Immature natural killer cell (primary cell): ENCODE data around the gene EOLA1. TPM values are rescaled to one million over a fixed set of nuclear protein-coding genes. Genes with fewer than 3 reads are reported as not detected.
A peak's percentile ranks its signal among the peaks of the same experiment; 100 is the strongest.
"Not testable (repeated sequence)": the region's sequence is repeated elsewhere in the genome, so short reads cannot be mapped to it uniquely, and the experiment has no call there.

ENCODE experiments used
- DNase-seq, 3 donors: peaks; one replicate each; pipeline ENCODE4 v3.0.0; 2022; ENCODE audit warnings: mixed read lengths in 1 of 3
- H3K27ac Mint-ChIP-seq, 6 donors: one replicate each; pipeline ENCODE4 v1.8.0; 2020; ENCODE audit warnings: mixed read lengths in 6 of 6, mild to moderate bottlenecking in 5 of 6, inconsistent platforms in 4 of 6, moderate library complexity in 3 of 6
- H3K27me3 Mint-ChIP-seq, 3 donors: one replicate each; pipeline ENCODE4 v1.8.0; 2020 to 2021; ENCODE audit warnings: low read depth in 3 of 3, mild to moderate bottlenecking in 3 of 3, mixed read lengths in 3 of 3, moderate library complexity in 3 of 3, inconsistent platforms in 1 of 3
- H3K36me3 Mint-ChIP-seq, 3 donors: one replicate each; pipeline ENCODE4 v1.8.0; 2020; ENCODE audit warnings: mixed read lengths in 3 of 3, inconsistent platforms in 2 of 3, mild to moderate bottlenecking in 2 of 3
- H3K4me1 Mint-ChIP-seq, 2 donors: one replicate each; pipeline ENCODE4 v1.8.0; 2020; ENCODE audit warnings: inconsistent platforms in 2 of 2, mild to moderate bottlenecking in 2 of 2, mixed read lengths in 2 of 2, moderate library complexity in 1 of 2
- H3K4me3 Mint-ChIP-seq, 5 donors: one replicate each; pipeline ENCODE4 v1.8.0; 2020; ENCODE audit warnings: mild to moderate bottlenecking in 5 of 5, mixed read lengths in 5 of 5, inconsistent platforms in 3 of 5, moderate library complexity in 3 of 5
- H3K9me3 Mint-ChIP-seq, 6 donors: one replicate each; pipeline ENCODE4 v1.8.0; 2020; ENCODE audit warnings: mild to moderate bottlenecking in 6 of 6, mixed read lengths in 6 of 6, inconsistent platforms in 4 of 6, moderate library complexity in 3 of 6
- polyA plus RNA-seq, 3 donors: library from polyadenylated mRNA; unstranded; fragments of 300-500 nt; fragmentation: Illumina TruSeq; gene quantifications; one replicate each; pipeline ENCODE4 v1.2.3, GENCODE V29; 2021

Gene EOLA1
- polyA plus RNA-seq, 3 donors from 2014 or later, result 39.9 to 58.6 (median 45.7) TPM

- H3K4me1 Mint-ChIP-seq, result no peaks in the 10 kb centered on the region
- no peak overlapping the region for H3K4me3 Mint-ChIP-seq
- peaks cover 0 to 5% (median 3%) of the 10 kb centered on the region in 3 donors for H3K27me3 Mint-ChIP-seq
- no peak for DNase-seq
- no peaks in the 10 kb centered on the region for H3K36me3 Mint-ChIP-seq
- H3K9me3 Mint-ChIP-seq, result no peaks in the 10 kb centered on the region
- no peak overlapping the region for H3K27ac Mint-ChIP-seq
These were observed 27.0 kb downstream of the EOLA1 start for GRCh38 chrX:149567621-149568417.

GRCh38 chrX:149568701-149569296, 28.0 kb downstream of the EOLA1 start:
- Mint-ChIP-seq H3K9me3 (no peaks in the 10 kb centered on the region), H3K36me3 (no peaks in the 10 kb centered on the region), H3K27ac (no peak overlapping the region), H3K4me1 (no peaks in the 10 kb centered on the region), H3K4me3 (no peak overlapping the region), H3K27me3 (peaks cover 0 to 3% (median 3%) of the 10 kb centered on the region in 3 donors)
- no peak for DNase-seq

DNA sequence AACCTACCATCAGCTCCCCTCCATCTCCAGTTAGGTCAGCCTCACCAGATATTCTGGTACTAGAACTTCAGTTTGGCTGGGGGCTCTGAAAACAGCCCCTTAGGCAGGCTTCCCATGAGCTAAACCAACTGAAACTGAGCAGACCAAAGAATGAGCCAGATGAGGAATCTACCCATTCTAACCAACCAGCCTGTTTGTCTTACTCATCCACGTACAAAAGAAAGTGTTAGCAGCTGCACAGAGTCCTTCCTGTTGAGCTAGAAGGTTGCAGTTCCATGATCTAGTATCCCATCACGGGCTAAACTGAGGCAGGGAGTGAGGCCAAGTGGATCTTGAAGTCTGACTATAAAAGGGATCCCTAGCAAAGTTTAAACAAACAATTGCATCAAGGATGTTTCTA, 29.0 kb downstream of the EOLA1 start:
- no peak overlapping the region for H3K27ac Mint-ChIP-seq
- H3K27me3 Mint-ChIP-seq, result peaks cover 0 to 3% (median under 1%) of the 10 kb centered on the region in 3 donors
- no peak overlapping the region for H3K4me3 Mint-ChIP-seq
- H3K4me1 Mint-ChIP-seq, result no peaks in the 10 kb centered on the region
- no peak for DNase-seq
- H3K9me3 Mint-ChIP-seq, result no peaks in the 10 kb centered on the region
- no peaks in the 10 kb centered on the region for H3K36me3 Mint-ChIP-seq

DNA sequence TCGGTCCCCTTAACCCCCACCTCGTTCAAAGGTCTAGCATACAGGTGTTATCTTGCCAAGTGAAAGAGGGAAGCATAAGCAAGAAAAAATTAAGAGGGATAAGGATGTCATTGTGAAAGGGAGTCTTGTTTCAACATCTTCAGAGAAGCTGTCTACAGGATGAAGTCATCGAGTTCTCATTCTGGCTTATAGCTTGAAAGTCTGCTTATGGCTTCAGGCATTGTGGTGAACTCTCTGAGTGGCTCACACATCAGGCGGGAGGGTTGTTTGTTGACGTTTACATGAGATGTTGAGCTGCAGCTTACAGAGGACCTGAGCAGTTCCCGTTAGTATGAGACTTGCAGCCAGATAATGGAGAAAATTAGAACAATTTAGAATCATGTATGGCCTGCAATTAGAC, 29.9 kb downstream of the EOLA1 start:
- no peak overlapping the region for H3K4me3 Mint-ChIP-seq
- H3K36me3 Mint-ChIP-seq, result no peaks in the 10 kb centered on the region
- H3K27me3 Mint-ChIP-seq, result peaks cover 0 to 3% (median 0%) of the 10 kb centered on the region in 3 donors
- no peaks in the 10 kb centered on the region for H3K4me1 Mint-ChIP-seq
- H3K27ac Mint-ChIP-seq, result no peak overlapping the region
- H3K9me3 Mint-ChIP-seq, result no peaks in the 10 kb centered on the region
- no peak for DNase-seq

GRCh38 chrX:149571770-149572169, 31.0 kb downstream of the EOLA1 start:
- H3K27ac Mint-ChIP-seq, result no peak overlapping the region
- H3K9me3 Mint-ChIP-seq, result no peaks in the 10 kb centered on the region
- H3K4me3 Mint-ChIP-seq, result no peak overlapping the region
- no peaks in the 10 kb centered on the region for H3K36me3 Mint-ChIP-seq
- peaks cover 0 to 3% (median 0%) of the 10 kb centered on the region in 3 donors for H3K27me3 Mint-ChIP-seq
- no peak for DNase-seq
- H3K4me1 Mint-ChIP-seq, result no peaks in the 10 kb centered on the region

DNA sequence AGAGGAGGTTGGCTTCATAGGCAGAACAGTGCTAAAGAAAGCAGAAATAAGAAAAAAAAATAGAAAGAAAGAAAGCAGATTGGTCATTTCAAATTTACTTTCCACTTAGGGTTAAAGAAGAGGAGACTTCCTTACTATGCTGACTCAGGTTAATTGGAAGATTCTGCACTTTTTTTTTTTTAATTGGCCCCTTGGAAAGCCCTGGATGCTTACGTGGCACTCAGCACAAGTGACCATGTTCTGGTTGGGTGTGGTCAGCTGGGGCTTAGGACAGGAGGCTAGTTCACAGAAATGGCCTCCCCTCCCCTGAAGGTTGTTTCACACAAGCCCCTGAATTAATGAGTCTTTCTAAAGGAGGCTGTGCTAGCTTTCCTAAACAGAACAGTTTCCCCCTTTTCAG, 31.9 kb downstream of the EOLA1 start:
- Mint-ChIP-seq H3K36me3 (no peaks in the 10 kb centered on the region), H3K9me3 (no peaks in the 10 kb centered on the region), H3K4me1 (no peaks in the 10 kb centered on the region), H3K27me3 (peaks cover 0 to 3% (median 0%) of the 10 kb centered on the region in 3 donors), H3K4me3 (peak overlapping the region in 3 of 5 donors; percentile 24 to 54 (median 44)), H3K27ac (peak overlapping the region in 2 of 6 donors; percentile 74 to 81)
- no peak for DNase-seq

DNA sequence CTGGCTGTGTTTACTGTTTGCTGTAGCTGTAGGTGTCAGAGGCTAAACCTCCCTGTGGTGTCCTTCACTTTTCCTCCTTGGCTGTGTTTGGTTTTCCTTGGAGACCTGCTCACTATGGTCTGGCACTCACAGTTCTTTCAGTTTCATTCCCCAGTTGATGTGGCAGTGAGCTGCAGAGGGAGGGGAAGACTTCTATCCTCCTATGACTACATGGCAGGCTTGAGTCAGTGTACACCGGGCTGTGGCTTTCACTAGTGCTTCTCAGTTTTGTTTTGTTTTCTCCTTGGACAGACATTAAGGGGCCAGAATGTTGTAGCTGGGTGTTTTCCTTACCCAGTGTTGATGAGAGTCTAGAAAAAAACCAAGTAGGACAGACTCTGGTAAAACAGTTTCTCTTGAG, 32.6 kb downstream of the EOLA1 start:
- not testable (repeated sequence) for DNase-seq, H3K36me3 Mint-ChIP-seq, H3K27me3 Mint-ChIP-seq, H3K4me3 Mint-ChIP-seq, H3K27ac Mint-ChIP-seq, H3K4me1 Mint-ChIP-seq, H3K9me3 Mint-ChIP-seq

DNA sequence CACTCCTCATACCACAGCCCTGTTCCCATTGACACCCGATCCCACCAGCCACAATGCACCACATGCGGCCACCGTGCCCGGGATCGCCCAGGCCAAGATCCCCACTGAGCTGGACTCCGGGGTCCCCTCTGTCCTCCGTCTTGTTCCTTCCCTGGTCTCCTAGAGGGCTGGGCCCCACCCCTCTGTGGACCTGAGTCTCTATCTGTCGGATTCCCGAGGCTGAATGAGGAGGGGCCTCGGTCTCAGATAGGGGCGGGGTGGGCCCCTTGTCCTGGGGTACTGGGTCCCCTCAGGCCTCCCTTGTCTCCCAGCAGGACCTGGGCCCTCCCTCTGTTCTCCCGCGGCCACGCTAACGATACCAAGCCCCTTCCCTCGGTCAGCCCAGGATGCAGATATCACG, 44.8 kb downstream of the EOLA1 start:
- not testable (repeated sequence) for H3K9me3 Mint-ChIP-seq, H3K4me1 Mint-ChIP-seq, H3K4me3 Mint-ChIP-seq, DNase-seq, H3K27me3 Mint-ChIP-seq, H3K36me3 Mint-ChIP-seq, H3K27ac Mint-ChIP-seq

DNA sequence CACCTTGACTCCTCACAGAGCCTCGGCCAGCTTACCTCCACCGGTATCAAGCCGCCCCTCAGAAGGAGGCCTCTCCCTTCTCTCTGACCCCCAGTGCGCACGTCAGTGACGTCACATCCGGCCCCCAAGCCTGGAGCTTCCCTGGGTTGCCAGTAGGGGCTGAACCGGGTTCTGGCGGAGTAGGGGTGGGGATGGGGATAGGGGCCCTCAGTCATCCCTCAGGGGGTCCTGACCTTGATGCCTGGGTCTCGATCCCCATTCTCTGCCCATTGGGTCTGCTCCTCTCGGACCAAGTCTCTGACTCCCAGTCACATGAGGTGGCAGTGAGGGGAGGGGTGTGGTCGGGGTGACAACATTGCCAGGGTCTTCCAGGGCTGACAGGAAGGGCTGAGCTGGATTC, 46.5 kb downstream of the EOLA1 start, which contains the start of gene MAGEA9B:
Gene MAGEA9B, minus strand, starts transcription at position 101 of the 400 bp plus-strand sequence. CDS start 4,280 bp downstream, outside the sequence.
- not testable (repeated sequence) for H3K4me1 Mint-ChIP-seq, H3K27ac Mint-ChIP-seq, H3K27me3 Mint-ChIP-seq, H3K36me3 Mint-ChIP-seq, DNase-seq, H3K9me3 Mint-ChIP-seq, H3K4me3 Mint-ChIP-seq

- H3K4me3 Mint-ChIP-seq, H3K36me3 Mint-ChIP-seq, H3K9me3 Mint-ChIP-seq, H3K27me3 Mint-ChIP-seq, DNase-seq, H3K27ac Mint-ChIP-seq, H3K4me1 Mint-ChIP-seq: not testable (repeated sequence)
These were observed 50.2 kb downstream of the EOLA1 start for GRCh38 chrX:149590993-149591392.

DNA sequence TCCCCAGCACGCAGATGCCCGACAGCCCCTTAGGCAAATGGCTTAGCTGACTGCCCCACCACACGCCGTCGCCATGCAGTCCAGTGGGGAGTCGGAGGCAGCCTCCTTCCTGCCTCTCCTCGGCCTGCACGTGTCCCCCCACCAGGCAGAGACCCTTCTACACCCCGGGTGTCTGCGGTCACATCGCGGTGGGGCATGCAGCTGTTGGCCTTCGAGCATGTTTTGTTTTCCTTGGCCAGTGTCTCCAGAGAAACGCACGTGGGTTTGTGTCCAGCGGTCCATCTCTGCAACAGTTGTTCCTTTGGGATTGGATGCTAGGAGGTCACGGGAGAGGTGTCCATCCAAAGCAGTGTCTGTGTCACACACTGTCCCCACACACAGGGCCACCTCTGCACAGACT, 54.4 kb downstream of the EOLA1 start, which contains the start of gene HSFX2:
Gene HSFX2, minus strand, starts transcription at position 101 of the 400 bp plus-strand sequence. CDS start 614 bp downstream, outside the sequence.
- H3K27me3 Mint-ChIP-seq, H3K4me1 Mint-ChIP-seq, H3K4me3 Mint-ChIP-seq, H3K36me3 Mint-ChIP-seq, DNase-seq, H3K9me3 Mint-ChIP-seq, H3K27ac Mint-ChIP-seq: not testable (repeated sequence)

GRCh38 chrX:149595943-149596342, 55.1 kb downstream of the EOLA1 start:
- not testable (repeated sequence) for H3K4me3 Mint-ChIP-seq, H3K9me3 Mint-ChIP-seq

More at GRCh38 chrX:149595943-149596342, 55.1 kb downstream of the EOLA1 start:
- not testable (repeated sequence) for DNase-seq, H3K27me3 Mint-ChIP-seq, H3K4me1 Mint-ChIP-seq, H3K27ac Mint-ChIP-seq, H3K36me3 Mint-ChIP-seq
